HCT116 (cell line): ENCODE data around the gene MAP2K2. TPM values are rescaled to one million over a fixed set of nuclear protein-coding genes. Genes with fewer than 3 reads are reported as not detected.

Experiments used
- ATAC-seq: fragments of 200-7000 bp; cut with Tn5 transposase; 2 replicates; pipeline ENCODE4 v1.9.1; 2020; ENCODE audit warnings: mild to moderate bottlenecking, moderate library complexity
- BruUV-seq: library from RNA; stranded (reverse); fragments of 400-500 nt; replicated peaks from 2 replicates; lab custom pipeline; 2021; lab: Mats Ljungman, UMichigan
- CTCF ChIA-PET: fragments of 300-600 bp; sonication (Branson Sonifier 250); formaldehyde crosslinking; loops from one replicate; lab custom pipeline; 2021; ENCODE audit warnings: antibody characterized with exemption; lab: Charles Lee
- POLR2A ChIA-PET: fragments of 300-600, 350-600 bp; sonication (Branson Sonifier 250); formaldehyde crosslinking; loops from one replicate; lab custom pipeline; 2021; ENCODE audit warnings: antibody characterized with exemption; lab: Charles Lee
- RAD21 ChIA-PET, 2 experiments: fragments of 300-600 bp; sonication (Branson Sonifier 250); formaldehyde crosslinking; loops; one replicate each; lab custom pipeline; 2023; ENCODE audit warnings: low total read pairs in 2 of 2; ENCODE audit not compliant: uncharacterized antibody in 2 of 2, unreplicated experiment in 2 of 2, low non-redundant PET in 1 of 2; lab: Charles Lee
- DNase-seq: peaks from one replicate; pipeline ENCODE4 v3.0.0-alpha.2; 2010; ENCODE audit warnings: low read depth, low spot score
- H2AFZ ChIP-seq: fragments of 200-600 bp; shearing (Covaris generic), sonication (generic); 2 replicates; pipeline ENCODE4 v1.6.1; 2017; ENCODE audit warnings: low read depth, mixed run types, mixed read lengths, antibody characterized with exemption, low read length; ENCODE audit not compliant: poor library complexity, severe bottlenecking
- H3K27ac ChIP-seq: 2 replicates; pipeline ENCODE4 v1.5.1; 2012; ENCODE audit warnings: low read depth, low read length
- H3K27me3 ChIP-seq: fragments of 200-600 bp; sonication (generic); 2 replicates; pipeline ENCODE4 v1.6.1; 2016; ENCODE audit warnings: mixed run types, low read length, mixed read lengths; ENCODE audit not compliant: insufficient read depth
- H3K36me3 ChIP-seq, 2 experiments: fragments of 200-500 bp in 1 of 2; fragments of 200-600 bp in 1 of 2; sonication (Bioruptor generic) in 1 of 2; sonication (generic) in 1 of 2; 2 replicates each; pipeline versions ENCODE4 v1.5.1 to v1.6.1; 2014 to 2016; ENCODE audit warnings: low read length in 2 of 2, inconsistent platforms in 1 of 2, mixed read lengths in 1 of 2, mixed run types in 1 of 2; ENCODE audit not compliant: insufficient read depth in 2 of 2, control insufficient read depth in 1 of 2
- H3K4me1 ChIP-seq, 2 experiments: fragments of 200-600 bp in 1 of 2; sonication (generic) in 1 of 2; 2 replicates each; pipeline versions ENCODE4 v1.5.1 to v1.6.1; 2012 to 2017; ENCODE audit warnings: low read length in 2 of 2, inconsistent platforms in 1 of 2, mild to moderate bottlenecking in 1 of 2, mixed read lengths in 1 of 2, mixed run types in 1 of 2, moderate library complexity in 1 of 2; ENCODE audit not compliant: insufficient read depth in 2 of 2, control insufficient read depth in 1 of 2
- H3K4me2 ChIP-seq: fragments of 200-600 bp; sonication (generic); 2 replicates; pipeline ENCODE4 v1.6.1; 2017; ENCODE audit warnings: mixed run types, low read length, mixed read lengths
- H3K4me3 ChIP-seq, 2 experiments: fragments of 200-600 bp in 1 of 2; sonication (generic) in 1 of 2; replicated peaks in 1 of 2; 2 replicates each; pipeline ENCODE4 v1.5.1; 2011 to 2016; ENCODE audit warnings: low read length in 2 of 2, control low read depth in 1 of 2, low read depth in 1 of 2, mild to moderate bottlenecking in 1 of 2, mixed read lengths in 1 of 2, mixed run types in 1 of 2
- H3K79me2 ChIP-seq: fragments of 200-600 bp; sonication (generic); 2 replicates; pipeline ENCODE4 v1.6.1; 2017; ENCODE audit warnings: mild to moderate bottlenecking, mixed run types, low read length, moderate library complexity, mixed read lengths; ENCODE audit not compliant: insufficient read depth
- H3K9ac ChIP-seq: fragments of 200-600 bp; sonication (generic); 2 replicates; pipeline ENCODE4 v1.6.1; 2016; ENCODE audit warnings: low read length, mixed read lengths
- H3K9me2 ChIP-seq: fragments of 200-600 bp; sonication (generic), shearing (Covaris generic); 2 replicates; pipeline ENCODE4 v1.6.1; 2017; ENCODE audit warnings: mixed run types, mild to moderate bottlenecking, moderate library complexity; ENCODE audit not compliant: insufficient read depth
- H3K9me3 ChIP-seq, 2 experiments: fragments of 200-500 bp in 1 of 2; fragments of 200-600 bp in 1 of 2; sonication (Bioruptor generic) in 1 of 2; sonication (generic) in 1 of 2; 2 replicates each; pipeline ENCODE4 v1.6.1; 2014 to 2017; ENCODE audit warnings: low read length in 2 of 2, mixed read lengths in 2 of 2, inconsistent platforms in 1 of 2, low read depth in 1 of 2, mild to moderate bottlenecking in 1 of 2, mixed run types in 1 of 2, moderate library complexity in 1 of 2; ENCODE audit not compliant: control insufficient read depth in 1 of 2, insufficient read depth in 1 of 2
- H4K20me1 ChIP-seq: fragments of 200-600 bp; sonication (generic), shearing (Covaris generic); 2 replicates; pipeline ENCODE4 v1.6.1; 2017; ENCODE audit warnings: mixed run types, mild to moderate bottlenecking, moderate library complexity; ENCODE audit not compliant: insufficient read depth
- ATF3 ChIP-seq: IDR thresholded peaks from 2 replicates; pipeline ENCODE4 v1.6.1; 2012
- CBX3 ChIP-seq: IDR thresholded peaks from 2 replicates; pipeline ENCODE4 v1.6.1; 2012; ENCODE audit warnings: low read depth
- CEBPB ChIP-seq: IDR thresholded peaks from 2 replicates; pipeline ENCODE4 v1.6.1; 2012; ENCODE audit warnings: low read depth
- EGR1 ChIP-seq: IDR thresholded peaks from 2 replicates; pipeline ENCODE4 v1.6.1; 2012; ENCODE audit warnings: low read depth
- EZH2 ChIP-seq: fragments of 200-600 bp; sonication (generic); IDR thresholded peaks from 2 replicates; pipeline ENCODE4 v1.6.1; 2017; ENCODE audit warnings: antibody characterized with exemption, mixed run types
- EZH2phosphoT487 ChIP-seq: fragments of 200-600 bp; IDR thresholded peaks from 2 replicates; pipeline ENCODE4 v1.6.1; 2018; ENCODE audit warnings: antibody characterized with exemption, borderline replicate concordance
- FOSL1 ChIP-seq: IDR thresholded peaks from 2 replicates; pipeline ENCODE4 v1.6.1; 2012; ENCODE audit warnings: low read depth
- JUND ChIP-seq: IDR thresholded peaks from 2 replicates; pipeline ENCODE4 v1.6.1; 2012
- POLR2A ChIP-seq: IDR thresholded peaks from 2 replicates; pipeline ENCODE4 v1.7.0; 2011; ENCODE audit warnings: borderline replicate concordance; ENCODE audit not compliant: insufficient read depth, insufficient read length; ENCODE audit errors: extremely low read depth
- RAD21 ChIP-seq: IDR thresholded peaks from 2 replicates; pipeline ENCODE4 v1.6.1; 2012; ENCODE audit warnings: low read depth, mild to moderate bottlenecking
- SIN3A ChIP-seq: IDR thresholded peaks from 2 replicates; pipeline ENCODE4 v1.6.1; 2012; ENCODE audit warnings: low read depth
- SP1 ChIP-seq: IDR thresholded peaks from 2 replicates; pipeline ENCODE4 v1.6.1; 2012; ENCODE audit warnings: low read depth
- SRF ChIP-seq: IDR thresholded peaks from 2 replicates; pipeline ENCODE4 v1.6.1; 2012; ENCODE audit warnings: low read depth
- YY1 ChIP-seq: IDR thresholded peaks from 2 replicates; pipeline ENCODE4 v1.6.1; 2011; ENCODE audit warnings: low read length, low read depth, moderate library complexity, mild to moderate bottlenecking; ENCODE audit not compliant: insufficient replicate concordance; ENCODE audit errors: extremely low read depth
- ZFX ChIP-seq: fragments of 450-650 bp; IDR thresholded peaks from 2 replicates; pipeline ENCODE4 v1.6.1; 2017
- ZNF274 ChIP-seq: fragments of 200-500 bp; sonication (Bioruptor generic); IDR thresholded peaks from 2 replicates; pipeline ENCODE4 v1.6.1; 2014; ENCODE audit warnings: mild to moderate bottlenecking, low read depth, low read length, inconsistent platforms
- intact Hi-C: fragments of 100-400 bp; cut with micrococcal nuclease; formaldehyde crosslinking; loops from 2 replicates; pipeline ENCODE4 v1.10.0; 2022
- total RNA-seq: library from RNA; stranded (reverse); gene quantifications from one replicate; pipeline ENCODE4 v1.2.1, GENCODE V29; 2021; ENCODE audit not compliant: unreplicated experiment
- TF ChIP-seq, protein P1 (sequence below): IDR thresholded peaks from 2 replicates; pipeline ENCODE4 v1.6.1; 2012; ENCODE audit warnings: low read depth
- TF ChIP-seq, protein P2 (sequence below): IDR thresholded peaks from 2 replicates; pipeline ENCODE4 v1.6.1; 2012
- TF ChIP-seq, protein P3 (sequence below), 3 experiments: fragments of 200-600 bp in 1 of 3; sonication (generic) in 1 of 3; IDR thresholded peaks in 2 of 3; conservative IDR thresholded peaks in 1 of 3; 2 replicates each; pipeline ENCODE4 v1.5.1; 2012 to 2017; ENCODE audit warnings: low read depth in 2 of 3, low read length in 2 of 3, antibody characterized with exemption in 1 of 3, borderline replicate concordance in 1 of 3, control low read depth in 1 of 3, mild to moderate bottlenecking in 1 of 3, mixed read lengths in 1 of 3, mixed run types in 1 of 3, moderate library complexity in 1 of 3; ENCODE audit not compliant: insufficient read depth in 1 of 3

Gene MAP2K2
- total RNA-seq, 1 experiment from 2014 or later = 186 TPM

DNA sequence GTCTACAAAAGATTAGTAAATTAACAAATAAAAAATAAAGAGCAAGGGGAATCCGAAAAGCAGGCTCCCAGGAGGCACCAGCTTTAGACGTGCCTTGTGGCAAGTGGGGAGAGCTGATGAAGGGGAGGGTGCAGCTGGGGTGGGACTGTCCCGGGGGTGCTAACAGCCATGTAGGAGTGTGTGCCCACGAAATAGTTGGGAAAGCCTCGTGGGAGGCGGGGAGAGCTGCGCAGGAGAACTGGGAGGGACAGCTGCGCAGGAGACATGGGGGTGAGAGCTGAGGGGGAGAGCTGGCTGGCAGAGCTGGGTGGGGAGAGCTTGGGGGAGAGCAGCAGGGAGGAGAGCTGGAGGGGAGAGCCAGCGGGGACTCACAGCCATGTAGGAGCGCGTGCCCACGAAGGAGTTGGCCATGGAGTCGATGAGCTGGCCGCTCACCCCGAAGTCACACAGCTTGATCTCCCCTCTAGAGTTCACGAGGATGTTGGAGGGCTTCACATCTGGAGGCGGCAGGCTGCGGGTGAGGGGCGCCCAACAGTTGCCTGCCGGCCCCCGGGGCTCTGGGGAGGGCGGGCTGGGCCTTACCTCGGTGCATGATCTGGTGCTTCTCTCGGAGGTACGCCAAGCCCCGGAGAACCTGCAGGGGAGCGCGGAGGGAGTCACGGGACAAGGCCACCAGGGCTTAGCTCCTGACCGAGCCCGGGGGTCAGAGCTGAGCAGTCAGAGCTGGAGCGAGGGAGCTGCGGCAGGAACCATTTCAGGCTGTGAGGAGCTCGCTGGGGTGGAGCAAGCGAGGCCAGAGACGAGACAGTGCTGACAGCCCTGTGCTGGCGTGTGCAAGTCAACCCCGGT, 23.1 kb downstream of the MAP2K2 start:
- Histone ChIP-seq H3K4me3 (no peak overlapping the region), H2AFZ (no peak overlapping the region)
- RAD21 ChIA-PET = no interaction called here
- DNase-seq (no peak), ATAC-seq (no peak)
- TF ChIP-seq EZH2phosphoT487 (no peak), JUND (no peak), POLR2A (no peak), EZH2 (no peak), EGR1 (no peak), FOSL1 (no peak), RAD21 (no peak), SP1 (no peak), CEBPB (no peak), ATF3 (no peak), ZNF274 (no peak), ZFX (no peak), CBX3 (no peak), YY1 (no peak), SIN3A (no peak), SRF (no peak)
- TF ChIP-seq, protein P1, sequence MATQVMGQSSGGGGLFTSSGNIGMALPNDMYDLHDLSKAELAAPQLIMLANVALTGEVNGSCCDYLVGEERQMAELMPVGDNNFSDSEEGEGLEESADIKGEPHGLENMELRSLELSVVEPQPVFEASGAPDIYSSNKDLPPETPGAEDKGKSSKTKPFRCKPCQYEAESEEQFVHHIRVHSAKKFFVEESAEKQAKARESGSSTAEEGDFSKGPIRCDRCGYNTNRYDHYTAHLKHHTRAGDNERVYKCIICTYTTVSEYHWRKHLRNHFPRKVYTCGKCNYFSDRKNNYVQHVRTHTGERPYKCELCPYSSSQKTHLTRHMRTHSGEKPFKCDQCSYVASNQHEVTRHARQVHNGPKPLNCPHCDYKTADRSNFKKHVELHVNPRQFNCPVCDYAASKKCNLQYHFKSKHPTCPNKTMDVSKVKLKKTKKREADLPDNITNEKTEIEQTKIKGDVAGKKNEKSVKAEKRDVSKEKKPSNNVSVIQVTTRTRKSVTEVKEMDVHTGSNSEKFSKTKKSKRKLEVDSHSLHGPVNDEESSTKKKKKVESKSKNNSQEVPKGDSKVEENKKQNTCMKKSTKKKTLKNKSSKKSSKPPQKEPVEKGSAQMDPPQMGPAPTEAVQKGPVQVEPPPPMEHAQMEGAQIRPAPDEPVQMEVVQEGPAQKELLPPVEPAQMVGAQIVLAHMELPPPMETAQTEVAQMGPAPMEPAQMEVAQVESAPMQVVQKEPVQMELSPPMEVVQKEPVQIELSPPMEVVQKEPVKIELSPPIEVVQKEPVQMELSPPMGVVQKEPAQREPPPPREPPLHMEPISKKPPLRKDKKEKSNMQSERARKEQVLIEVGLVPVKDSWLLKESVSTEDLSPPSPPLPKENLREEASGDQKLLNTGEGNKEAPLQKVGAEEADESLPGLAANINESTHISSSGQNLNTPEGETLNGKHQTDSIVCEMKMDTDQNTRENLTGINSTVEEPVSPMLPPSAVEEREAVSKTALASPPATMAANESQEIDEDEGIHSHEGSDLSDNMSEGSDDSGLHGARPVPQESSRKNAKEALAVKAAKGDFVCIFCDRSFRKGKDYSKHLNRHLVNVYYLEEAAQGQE = no peak
- TF ChIP-seq, protein P2, sequence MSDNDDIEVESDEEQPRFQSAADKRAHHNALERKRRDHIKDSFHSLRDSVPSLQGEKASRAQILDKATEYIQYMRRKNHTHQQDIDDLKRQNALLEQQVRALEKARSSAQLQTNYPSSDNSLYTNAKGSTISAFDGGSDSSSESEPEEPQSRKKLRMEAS = no peak
- TF ChIP-seq, protein P3, sequence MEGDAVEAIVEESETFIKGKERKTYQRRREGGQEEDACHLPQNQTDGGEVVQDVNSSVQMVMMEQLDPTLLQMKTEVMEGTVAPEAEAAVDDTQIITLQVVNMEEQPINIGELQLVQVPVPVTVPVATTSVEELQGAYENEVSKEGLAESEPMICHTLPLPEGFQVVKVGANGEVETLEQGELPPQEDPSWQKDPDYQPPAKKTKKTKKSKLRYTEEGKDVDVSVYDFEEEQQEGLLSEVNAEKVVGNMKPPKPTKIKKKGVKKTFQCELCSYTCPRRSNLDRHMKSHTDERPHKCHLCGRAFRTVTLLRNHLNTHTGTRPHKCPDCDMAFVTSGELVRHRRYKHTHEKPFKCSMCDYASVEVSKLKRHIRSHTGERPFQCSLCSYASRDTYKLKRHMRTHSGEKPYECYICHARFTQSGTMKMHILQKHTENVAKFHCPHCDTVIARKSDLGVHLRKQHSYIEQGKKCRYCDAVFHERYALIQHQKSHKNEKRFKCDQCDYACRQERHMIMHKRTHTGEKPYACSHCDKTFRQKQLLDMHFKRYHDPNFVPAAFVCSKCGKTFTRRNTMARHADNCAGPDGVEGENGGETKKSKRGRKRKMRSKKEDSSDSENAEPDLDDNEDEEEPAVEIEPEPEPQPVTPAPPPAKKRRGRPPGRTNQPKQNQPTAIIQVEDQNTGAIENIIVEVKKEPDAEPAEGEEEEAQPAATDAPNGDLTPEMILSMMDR (IDR thresholded peaks at IDR 0.05 in 2 of 3, conservative IDR thresholded peaks at IDR 0.05 in 1 of 3; ENCODE audit: borderline replicate concordance in 1 of 3, insufficient read depth in 1 of 3, low read depth in 2 of 3, low read length in 2 of 3) = no peak
- TF ChIP-seq, all 23 proteins: peak for 0
- no peak overlapping the region for H3K27ac ChIP-seq
- no peak overlapping the region for H3K4me2 ChIP-seq
- no peaks in the 10 kb centered on the region for H3K27me3 ChIP-seq
- H3K9me3 ChIP-seq = no peaks in the 10 kb centered on the region
- no TSS peak for BruUV-seq
- H4K20me1 ChIP-seq = no peaks in the 10 kb centered on the region
- intact Hi-C loops = no loop called here
- peaks cover 0 to 25% of the 10 kb centered on the region in 2 experiments; a peak in 3 of 4 replicates for H3K4me1 ChIP-seq
- no peak overlapping the region for H3K9ac ChIP-seq
- H3K79me2 ChIP-seq = no peaks in the 10 kb centered on the region
- ChIA-PET CTCF (no interaction called here), POLR2A (no interaction called here)
- H3K9me2 ChIP-seq = no peaks in the 10 kb centered on the region
- peaks cover 14 to 20% of the 10 kb centered on the region in 2 experiments for H3K36me3 ChIP-seq
